ENCODE results near the gene SNX14. TPM values are rescaled to one million over a fixed set of nuclear protein-coding genes. Genes with fewer than 3 reads are reported as not detected.
A peak's percentile ranks its signal among the peaks of the same experiment; 100 is the strongest.
"Not testable (repeated sequence)": the region's sequence is repeated elsewhere in the genome, so short reads cannot be mapped to it uniquely, and the experiment has no call there.

Gene SNX14
- polyA plus RNA-seq, 3 donors from 2014 or later = 49.0 to 83.1 (median 67.1) TPM

GRCh38 chr6:85537055-85537494 lies 56.6 kb downstream of the SNX14 start:
- Mint-ChIP-seq H3K27me3 (ENCODE audit: low read depth in 3 of 3) (peaks cover 0 to 2% (median 0%) of the 10 kb centered on the region in 3 donors), H3K27ac (peak overlapping the region in 1 of 6 donors; percentile 57), H3K36me3 (peaks cover 4 to 17% (median 4%) of the 10 kb centered on the region in 3 donors), H3K9me3 (no peaks in the 10 kb centered on the region), H3K4me1 (no peaks in the 10 kb centered on the region), H3K4me3 (no peak overlapping the region)
- peak in 2 of 3 donors; percentile 5 to 9 for DNase-seq

- not testable (repeated sequence) for H3K4me3 Mint-ChIP-seq; H3K4me1 Mint-ChIP-seq; H3K9me3 Mint-ChIP-seq; DNase-seq; H3K27me3 Mint-ChIP-seq (ENCODE audit: low read depth in 3 of 3)
- Mint-ChIP-seq H3K27ac (peak overlapping the region in 1 of 6 donors; percentile 35), H3K36me3 (peaks cover 21 to 47% (median 23%) of the 10 kb centered on the region in 3 donors)
Measured at GRCh38 chr6:85524281-85524680, 69.4 kb downstream of the SNX14 start.

- Mint-ChIP-seq H3K27ac (peak overlapping the region in 1 of 6 donors; percentile 52), H3K36me3 (peaks cover 16 to 42% (median 20%) of the 10 kb centered on the region in 3 donors), H3K9me3 (no peaks in the 10 kb centered on the region), H3K4me1 (no peaks in the 10 kb centered on the region), H3K27me3 (ENCODE audit: low read depth in 3 of 3) (peaks cover 0 to 2% (median 0%) of the 10 kb centered on the region in 3 donors), H3K4me3 (no peak overlapping the region)
- DNase-seq = no peak
Measured at GRCh38 chr6:85516168-85516567, 77.5 kb downstream of the SNX14 start.

GRCh38 chr6:85506441-85507093 lies 87.1 kb downstream of the SNX14 start:
- Mint-ChIP-seq H3K27ac (peak overlapping the region in 1 of 6 donors; percentile 3), H3K36me3 (peaks cover 26 to 52% (median 29%) of the 10 kb centered on the region in 3 donors), H3K4me3 (no peak overlapping the region), H3K4me1 (no peaks in the 10 kb centered on the region), H3K27me3 (ENCODE audit: low read depth in 3 of 3) (peaks cover 0 to 2% (median 2%) of the 10 kb centered on the region in 3 donors), H3K9me3 (no peaks in the 10 kb centered on the region)
- no peak for DNase-seq

GRCh38 chr6:85498596-85499258 lies 94.9 kb downstream of the SNX14 start:
- H3K27me3 Mint-ChIP-seq (ENCODE audit: low read depth in 3 of 3) = peaks cover 0 to 8% (median 0%) of the 10 kb centered on the region in 3 donors
- DNase-seq = peak; percentile 14 to 28 (median 14)
- H3K4me1 Mint-ChIP-seq = peaks cover 17 to 23% of the 10 kb centered on the region in 2 donors
- H3K4me3 Mint-ChIP-seq = no peak overlapping the region
- peak overlapping the region in 2 of 6 donors; percentile 0 to 57 for H3K27ac Mint-ChIP-seq
- no peaks in the 10 kb centered on the region for H3K9me3 Mint-ChIP-seq
- H3K36me3 Mint-ChIP-seq = peaks cover 7 to 25% (median 11%) of the 10 kb centered on the region in 3 donors

- Mint-ChIP-seq H3K36me3 (peaks cover 0 to 10% (median 10%) of the 10 kb centered on the region in 3 donors), H3K9me3 (no peaks in the 10 kb centered on the region), H3K4me1 (peaks cover 17 to 23% of the 10 kb centered on the region in 2 donors), H3K27me3 (ENCODE audit: low read depth in 3 of 3) (peaks cover 0 to 8% (median 0%) of the 10 kb centered on the region in 3 donors), H3K27ac (no peak overlapping the region), H3K4me3 (no peak overlapping the region)
- no peak for DNase-seq
Measured at GRCh38 chr6:85496856-85497255, 96.8 kb downstream of the SNX14 start.

GRCh38 chr6:85496009-85496579 lies 97.6 kb downstream of the SNX14 start:
- DNase-seq = no peak
- Mint-ChIP-seq H3K4me3 (no peak overlapping the region), H3K27ac (no peak overlapping the region), H3K36me3 (peaks cover 0 to 7% (median 7%) of the 10 kb centered on the region in 3 donors), H3K9me3 (no peaks in the 10 kb centered on the region), H3K27me3 (ENCODE audit: low read depth in 3 of 3) (peaks cover 0 to 6% (median 0%) of the 10 kb centered on the region in 3 donors), H3K4me1 (peaks cover 17 to 23% of the 10 kb centered on the region in 2 donors)

GRCh38 chr6:85494547-85495536 lies 98.8 kb downstream of the SNX14 start:
- Mint-ChIP-seq H3K4me3 (no peak overlapping the region), H3K27ac (no peak overlapping the region), H3K36me3 (peaks cover 0 to 7% (median 0%) of the 10 kb centered on the region in 3 donors), H3K27me3 (ENCODE audit: low read depth in 3 of 3) (peaks cover 0 to 9% (median 2%) of the 10 kb centered on the region in 3 donors), H3K4me1 (peaks cover 12 to 22% of the 10 kb centered on the region in 2 donors), H3K9me3 (no peaks in the 10 kb centered on the region)
- no peak for DNase-seq

GRCh38 chr6:85493389-85493788 lies 100.3 kb downstream of the SNX14 start:
- H3K27me3 Mint-ChIP-seq (ENCODE audit: low read depth in 3 of 3) = peaks cover 0 to 9% (median 2%) of the 10 kb centered on the region in 3 donors
- H3K4me3 Mint-ChIP-seq = no peak overlapping the region
- peaks cover 3 to 7% of the 10 kb centered on the region in 2 donors for H3K4me1 Mint-ChIP-seq
- H3K9me3 Mint-ChIP-seq = no peaks in the 10 kb centered on the region
- no peak for DNase-seq
- H3K36me3 Mint-ChIP-seq = peaks cover 0 to 7% (median 0%) of the 10 kb centered on the region in 3 donors
- no peak overlapping the region for H3K27ac Mint-ChIP-seq

- Mint-ChIP-seq H3K4me3 (no peak overlapping the region), H3K4me1 (no peaks in the 10 kb centered on the region), H3K27me3 (ENCODE audit: low read depth in 3 of 3) (peaks cover 2 to 5% (median 3%) of the 10 kb centered on the region in 3 donors), H3K36me3 (no peaks in the 10 kb centered on the region), H3K27ac (no peak overlapping the region), H3K9me3 (no peaks in the 10 kb centered on the region)
- no peak for DNase-seq
Measured at GRCh38 chr6:85490516-85491248, 103.0 kb downstream of the SNX14 start.

- H3K27me3 Mint-ChIP-seq (ENCODE audit: low read depth in 3 of 3) = peaks cover 7 to 10% (median 8%) of the 10 kb centered on the region in 3 donors
- DNase-seq = no peak
- H3K4me3 Mint-ChIP-seq = no peak overlapping the region
- peaks cover 0 to 6% of the 10 kb centered on the region in 2 donors for H3K4me1 Mint-ChIP-seq
- H3K9me3 Mint-ChIP-seq = no peaks in the 10 kb centered on the region
- H3K27ac Mint-ChIP-seq = no peak overlapping the region
- no peaks in the 10 kb centered on the region for H3K36me3 Mint-ChIP-seq
Measured at GRCh38 chr6:85484948-85485347, 108.7 kb downstream of the SNX14 start.

- Mint-ChIP-seq H3K4me3 (no peak overlapping the region), H3K27ac (no peak overlapping the region), H3K9me3 (no peaks in the 10 kb centered on the region), H3K4me1 (peaks cover 0 to 6% of the 10 kb centered on the region in 2 donors), H3K36me3 (no peaks in the 10 kb centered on the region), H3K27me3 (ENCODE audit: low read depth in 3 of 3) (peaks cover 7 to 10% (median 9%) of the 10 kb centered on the region in 3 donors)
- DNase-seq = no peak
Measured at GRCh38 chr6:85483846-85484245, 109.8 kb downstream of the SNX14 start.

Measured in immature natural killer cell (primary cell).